Left ventricle myocardium inferior (tissue), 1 donor: ENCODE data around the gene KIF15. TPM values are rescaled to one million over a fixed set of nuclear protein-coding genes. Genes with fewer than 3 reads are reported as not detected.

Experiments
- DNase-seq: peaks from one replicate; pipeline ENCODE4 v3.0.0-alpha.2; 2020
- H3K27ac ChIP-seq: fragments of 200-600 bp; replicated peaks from 2 replicates; pipeline ENCODE4 v1.8.0; 2021
- H3K27me3 ChIP-seq: fragments of 200-600 bp; 2 replicates; pipeline ENCODE4 v1.8.0; 2021; ENCODE audit warnings: low read depth
- H3K36me3 ChIP-seq: fragments of 200-600 bp; 2 replicates; pipeline ENCODE4 v1.8.0; 2021
- H3K4me1 ChIP-seq: fragments of 200-600 bp; 2 replicates; pipeline ENCODE4 v1.8.0; 2021
- H3K4me3 ChIP-seq: fragments of 200-600 bp; 2 replicates; pipeline ENCODE4 v1.8.0; 2021; ENCODE audit warnings: mild to moderate bottlenecking, moderate library complexity
- H3K9me3 ChIP-seq: fragments of 200-600 bp; replicated peaks from 2 replicates; pipeline ENCODE4 v1.8.0; 2021
- intact Hi-C: fragments of 100-400 bp; cut with micrococcal nuclease; formaldehyde crosslinking; loops from one replicate; pipeline ENCODE4 v1.11.0; 2022
- total RNA-seq: library from RNA; stranded (reverse); fragmentation: NEBNext Ultra II Directional; extraction: Animal tissue kit (Norgen Biotek cat#: 25700); gene quantifications from one replicate; pipeline ENCODE4 v1.2.1, GENCODE V29; 2021
- TF ChIP-seq, protein P1 (sequence below): fragments of 200-600 bp; IDR thresholded peaks from 2 replicates; pipeline ENCODE4 v1.8.0; 2021; ENCODE audit warnings: antibody characterized with exemption, mild to moderate bottlenecking, borderline replicate concordance
- donor health status: DM: no; HTN: yes; CAD: no; lungs with severe emphysema.

Gene KIF15
- total RNA-seq, 1 donor from 2014 or later = 0.85 TPM

DNA sequence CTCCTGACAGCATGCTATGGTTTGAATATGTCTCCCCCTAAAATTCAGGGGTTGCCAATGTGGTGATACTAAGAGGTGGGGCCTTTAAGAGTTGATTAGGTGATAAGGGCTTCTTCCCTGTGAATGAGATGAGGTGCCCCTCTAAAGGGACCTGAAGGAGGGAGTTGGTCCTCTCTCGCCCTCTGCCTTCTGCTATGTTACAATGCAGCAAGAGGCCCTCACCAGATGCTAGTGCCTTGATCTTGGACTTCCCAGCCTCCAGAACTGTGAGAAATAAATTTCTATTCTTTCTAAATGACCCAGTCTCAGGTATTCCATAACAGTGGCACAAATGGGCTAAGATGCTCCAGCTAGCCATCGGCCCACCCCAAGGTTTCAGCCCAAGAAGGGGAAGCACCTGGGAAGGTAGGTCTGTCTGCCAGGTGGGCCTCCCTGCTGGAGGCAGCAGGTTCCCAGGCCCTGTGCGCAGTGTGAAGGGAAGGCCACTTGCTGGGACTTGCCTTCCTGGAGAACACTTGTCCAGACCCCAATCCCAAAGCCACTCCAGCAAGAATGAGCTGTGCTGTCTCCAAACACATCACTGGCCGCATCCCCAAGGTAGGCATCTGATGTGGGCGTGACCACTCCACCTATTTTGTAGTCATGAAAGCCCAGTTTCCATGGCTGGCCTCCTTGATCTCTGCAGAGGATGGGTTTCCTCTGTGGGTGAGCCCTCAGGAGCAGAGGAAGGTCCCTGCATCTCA is 121.8 kb downstream of the KIF15 start:
- H3K4me1 ChIP-seq = no peaks in the 10 kb centered on the region
- H3K4me3 ChIP-seq = no peak overlapping the region
- TF ChIP-seq, protein P1, sequence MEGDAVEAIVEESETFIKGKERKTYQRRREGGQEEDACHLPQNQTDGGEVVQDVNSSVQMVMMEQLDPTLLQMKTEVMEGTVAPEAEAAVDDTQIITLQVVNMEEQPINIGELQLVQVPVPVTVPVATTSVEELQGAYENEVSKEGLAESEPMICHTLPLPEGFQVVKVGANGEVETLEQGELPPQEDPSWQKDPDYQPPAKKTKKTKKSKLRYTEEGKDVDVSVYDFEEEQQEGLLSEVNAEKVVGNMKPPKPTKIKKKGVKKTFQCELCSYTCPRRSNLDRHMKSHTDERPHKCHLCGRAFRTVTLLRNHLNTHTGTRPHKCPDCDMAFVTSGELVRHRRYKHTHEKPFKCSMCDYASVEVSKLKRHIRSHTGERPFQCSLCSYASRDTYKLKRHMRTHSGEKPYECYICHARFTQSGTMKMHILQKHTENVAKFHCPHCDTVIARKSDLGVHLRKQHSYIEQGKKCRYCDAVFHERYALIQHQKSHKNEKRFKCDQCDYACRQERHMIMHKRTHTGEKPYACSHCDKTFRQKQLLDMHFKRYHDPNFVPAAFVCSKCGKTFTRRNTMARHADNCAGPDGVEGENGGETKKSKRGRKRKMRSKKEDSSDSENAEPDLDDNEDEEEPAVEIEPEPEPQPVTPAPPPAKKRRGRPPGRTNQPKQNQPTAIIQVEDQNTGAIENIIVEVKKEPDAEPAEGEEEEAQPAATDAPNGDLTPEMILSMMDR = no peak
- no peaks in the 10 kb centered on the region for H3K36me3 ChIP-seq
- intact Hi-C loops = no loop called here
- no peak for DNase-seq
- H3K27ac ChIP-seq = no peak overlapping the region
- no peaks in the 10 kb centered on the region for H3K9me3 ChIP-seq
- H3K27me3 ChIP-seq = peaks cover 50% of the 10 kb centered on the region

DNA sequence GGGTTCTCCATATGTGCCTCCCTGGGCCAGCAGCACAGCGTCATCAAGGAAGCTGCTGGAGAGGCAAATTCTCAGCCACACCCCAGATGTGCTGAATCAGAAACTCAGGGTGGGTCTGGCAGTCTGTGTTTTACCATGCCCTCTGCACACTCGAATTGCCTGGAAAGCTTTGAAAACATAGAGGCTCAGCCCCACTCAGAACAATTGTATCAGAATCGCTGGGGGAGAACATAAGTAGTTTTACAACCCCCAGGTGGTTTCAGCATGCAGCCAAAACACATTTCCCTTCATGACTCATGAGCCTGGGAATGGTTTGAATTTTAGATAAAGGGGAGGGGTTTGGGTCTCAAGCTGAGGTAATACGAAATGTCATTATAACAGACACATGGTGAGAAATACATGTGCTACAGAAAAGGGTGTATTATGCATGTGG is 122.4 kb downstream of the KIF15 start:
- Histone ChIP-seq H3K9me3 (no peaks in the 10 kb centered on the region), H3K36me3 (no peaks in the 10 kb centered on the region), H3K4me1 (no peaks in the 10 kb centered on the region), H3K4me3 (no peak overlapping the region), H3K27ac (no peak overlapping the region), H3K27me3 (peaks cover 50% of the 10 kb centered on the region)
- TF ChIP-seq, protein P1 = no peak
- DNase-seq = no peak
- intact Hi-C loops = no loop called here

DNA sequence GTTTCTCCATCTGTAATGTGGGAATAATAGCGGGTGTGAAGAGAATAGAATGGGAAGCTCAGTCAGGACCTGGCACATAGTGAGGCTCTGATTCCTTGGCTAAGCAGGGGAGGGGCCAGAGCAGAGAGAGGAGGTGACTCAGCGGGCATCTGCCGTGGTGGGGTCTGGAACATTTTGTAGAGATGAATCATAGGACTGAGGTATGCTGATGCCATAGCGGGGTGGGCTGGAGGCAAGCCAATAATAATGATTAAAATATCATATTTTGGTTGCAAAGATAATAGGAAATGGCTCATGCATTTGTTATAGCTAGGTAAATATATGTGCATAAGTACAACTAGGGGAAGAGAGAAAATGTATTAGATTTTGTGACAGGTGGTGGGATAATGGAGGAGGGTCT is 124.0 kb downstream of the KIF15 start:
- Histone ChIP-seq H3K36me3 (no peaks in the 10 kb centered on the region), H3K4me1 (no peaks in the 10 kb centered on the region), H3K9me3 (no peaks in the 10 kb centered on the region), H3K4me3 (no peak overlapping the region), H3K27me3 (peaks cover 50% of the 10 kb centered on the region), H3K27ac (no peak overlapping the region)
- no peak for DNase-seq
- TF ChIP-seq, protein P1 = no peak
- intact Hi-C loops = no loop called here

DNA sequence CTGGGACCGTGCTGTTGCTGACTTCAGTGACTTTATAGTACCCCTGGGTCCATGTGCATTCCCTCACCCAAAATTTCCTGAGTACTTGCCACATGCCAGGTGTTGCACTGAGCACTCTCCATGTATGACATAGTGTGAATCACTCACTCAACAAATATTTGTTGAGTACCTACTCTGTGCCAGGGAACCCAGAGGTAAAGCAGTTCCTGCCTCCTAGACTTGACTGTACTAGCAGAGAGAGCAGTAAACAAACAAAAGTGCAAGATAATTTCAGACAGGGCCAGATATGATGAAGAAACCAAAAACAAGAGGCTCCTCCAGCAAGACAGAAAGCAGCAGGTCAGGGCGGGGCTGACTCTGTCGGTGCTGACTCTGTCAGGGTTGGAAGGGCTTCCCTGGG is 125.0 kb downstream of the KIF15 start:
- no peaks in the 10 kb centered on the region for H3K9me3 ChIP-seq
- no peak overlapping the region for H3K27ac ChIP-seq
- no peak overlapping the region for H3K4me3 ChIP-seq
- TF ChIP-seq, protein P1 = no peak
- intact Hi-C loops = no loop called here
- DNase-seq = no peak
- H3K36me3 ChIP-seq = no peaks in the 10 kb centered on the region
- peaks cover 50% of the 10 kb centered on the region for H3K27me3 ChIP-seq
- H3K4me1 ChIP-seq = no peaks in the 10 kb centered on the region

DNA sequence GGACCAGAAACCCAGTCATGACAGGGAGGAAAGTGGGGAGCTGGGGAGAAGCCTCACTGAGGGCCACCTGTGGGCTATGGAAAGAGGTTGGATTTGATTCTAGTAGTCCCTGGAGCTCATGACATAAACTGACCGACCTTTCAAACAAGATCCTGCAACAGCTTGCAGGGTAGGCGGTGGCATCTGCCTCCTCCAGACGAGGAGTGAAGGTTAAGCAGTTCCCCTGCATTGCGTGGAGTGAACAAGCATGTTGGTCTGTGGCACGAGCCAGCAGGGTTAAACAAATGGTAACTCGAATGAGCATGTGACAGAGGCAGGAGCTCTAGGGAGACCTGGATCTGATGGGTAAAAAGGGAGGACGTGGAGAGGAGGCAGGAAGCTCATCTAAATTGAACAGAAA is 125.5 kb downstream of the KIF15 start:
- Histone ChIP-seq H3K27ac (no peak overlapping the region), H3K36me3 (no peaks in the 10 kb centered on the region), H3K4me1 (no peaks in the 10 kb centered on the region), H3K9me3 (no peaks in the 10 kb centered on the region), H3K4me3 (no peak overlapping the region), H3K27me3 (peaks cover 50% of the 10 kb centered on the region)
- intact Hi-C loops = no loop called here
- TF ChIP-seq, protein P1 = no peak
- DNase-seq = no peak
